HuH-7 (cell line): ENCODE measurements around the gene FOXP2.
"Not testable (repeated sequence)": the region's sequence is repeated elsewhere in the genome, so short reads cannot be mapped to it uniquely, and the experiment has no call there.

ENCODE experiments used
- DNase-seq: peaks from one replicate; pipeline ENCODE4 v3.0.0; 2011; ENCODE audit warnings: low spot score

FOXP2 gene

GRCh38 chr7:114422507-114423501 is 8.2 kb downstream of the FOXP2 start:
- DNase-seq, result no peak

GRCh38 chr7:114426382-114426781 is 11.8 kb downstream of the FOXP2 start:
- no peak for DNase-seq

- DNase-seq, result no peak
Observed at GRCh38 chr7:114426824-114427223, 12.2 kb downstream of the FOXP2 start.

- DNase-seq, result no peak
Observed at GRCh38 chr7:114428211-114428610, 13.6 kb downstream of the FOXP2 start.

- no peak for DNase-seq
Observed at GRCh38 chr7:114431189-114431588, 16.6 kb downstream of the FOXP2 start.

GRCh38 chr7:114432061-114432460 is 17.4 kb downstream of the FOXP2 start:
- no peak for DNase-seq

- no peak for DNase-seq
Observed at GRCh38 chr7:114432703-114433102, 18.1 kb downstream of the FOXP2 start.

GRCh38 chr7:114439581-114439980 is 25.0 kb downstream of the FOXP2 start:
- DNase-seq, result no peak

- DNase-seq, result not testable (repeated sequence)
Observed at GRCh38 chr7:114440927-114441326, 26.3 kb downstream of the FOXP2 start.

- DNase-seq, result no peak
Observed at GRCh38 chr7:114444196-114444595, 29.6 kb downstream of the FOXP2 start.

GRCh38 chr7:114450431-114450830 is 35.8 kb downstream of the FOXP2 start:
- DNase-seq, result no peak

GRCh38 chr7:114459574-114459973 is 45.0 kb downstream of the FOXP2 start:
- DNase-seq, result no peak

GRCh38 chr7:114460021-114460420 is 45.4 kb downstream of the FOXP2 start:
- DNase-seq, result no peak

GRCh38 chr7:114466917-114467316 is 52.3 kb downstream of the FOXP2 start:
- no peak for DNase-seq

- DNase-seq, result no peak
Observed at GRCh38 chr7:114468844-114469243, 54.2 kb downstream of the FOXP2 start.

GRCh38 chr7:114472896-114473512 is 58.4 kb downstream of the FOXP2 start:
- DNase-seq, result no peak

GRCh38 chr7:114478384-114478783 is 63.8 kb downstream of the FOXP2 start:
- no peak for DNase-seq

GRCh38 chr7:114481999-114482398 is 67.4 kb downstream of the FOXP2 start:
- DNase-seq, result no peak

GRCh38 chr7:114484226-114484625 is 69.6 kb downstream of the FOXP2 start:
- no peak for DNase-seq

GRCh38 chr7:114487174-114487573 is 72.6 kb downstream of the FOXP2 start:
- DNase-seq, result no peak

- no peak for DNase-seq
Observed at GRCh38 chr7:114488696-114489095, 74.1 kb downstream of the FOXP2 start.

- DNase-seq, result not testable (repeated sequence)
Observed at GRCh38 chr7:114497491-114497890, 82.9 kb downstream of the FOXP2 start.
